Hepatocyte (in vitro differentiated cells): ENCODE measurements around the gene P4HB. TPM values are rescaled to one million over a fixed set of nuclear protein-coding genes. Genes with fewer than 3 reads are reported as not detected.

ENCODE experiments used
- DNase-seq: peaks from one replicate; pipeline ENCODE4 v3.0.0-alpha.2; 2016; ENCODE audit warnings: low spot score
- H2AFZ ChIP-seq: fragments of 200-600 bp; sonication (generic); 2 replicates; pipeline ENCODE4 v1.6.0; 2016; ENCODE audit warnings: antibody characterized with exemption, mild to moderate bottlenecking
- H3K27ac ChIP-seq: fragments of 200-600 bp; sonication (generic); 2 replicates; pipeline ENCODE4 v1.5.1; 2016; ENCODE audit warnings: mild to moderate bottlenecking
- H3K27me3 ChIP-seq: fragments of 200-600 bp; sonication (generic); 2 replicates; pipeline ENCODE4 v1.6.1; 2016
- H3K36me3 ChIP-seq: fragments of 200-600 bp; sonication (generic); replicated peaks from 2 replicates; pipeline ENCODE4 v1.5.1; 2016; ENCODE audit warnings: low read depth; ENCODE audit not compliant: insufficient read depth
- H3K4me1 ChIP-seq: fragments of 200-600 bp; sonication (generic); 2 replicates; pipeline ENCODE4 v1.5.1; 2016; ENCODE audit warnings: mild to moderate bottlenecking, moderate library complexity; ENCODE audit not compliant: insufficient read depth
- H3K4me2 ChIP-seq: fragments of 200-600 bp; sonication (generic); 2 replicates; pipeline ENCODE4 v1.6.0; 2016
- H3K4me3 ChIP-seq: fragments of 200-600 bp; sonication (generic); 2 replicates; pipeline ENCODE4 v1.5.1; 2016; ENCODE audit warnings: mild to moderate bottlenecking
- H3K79me2 ChIP-seq: fragments of 200-600 bp; sonication (generic); 2 replicates; pipeline ENCODE4 v1.6.0; 2017; ENCODE audit warnings: mild to moderate bottlenecking
- H3K9me2 ChIP-seq: fragments of 200-600 bp; sonication (generic); replicated peaks from 2 replicates; pipeline ENCODE4 v1.6.0; 2017; ENCODE audit warnings: mild to moderate bottlenecking; ENCODE audit not compliant: insufficient read depth
- H3K9me3 ChIP-seq: fragments of 200-600 bp; sonication (generic); 2 replicates; pipeline ENCODE4 v1.5.1; 2016; ENCODE audit warnings: low read depth, mild to moderate bottlenecking
- H4K20me1 ChIP-seq: fragments of 200-600 bp; sonication (generic); 2 replicates; pipeline ENCODE4 v1.6.0; 2016; ENCODE audit warnings: mild to moderate bottlenecking; ENCODE audit not compliant: insufficient read depth, poor library complexity, severe bottlenecking
- CTCF ChIP-seq: fragments of 200-600 bp; sonication (generic); IDR thresholded peaks from 2 replicates; pipeline ENCODE4 v1.5.1; 2016; ENCODE audit warnings: antibody characterized with exemption, mild to moderate bottlenecking; ENCODE audit not compliant: poor library complexity
- EZH2 ChIP-seq: fragments of 200-600 bp; sonication (generic); IDR thresholded peaks from 2 replicates; pipeline ENCODE4 v1.6.1; 2016; ENCODE audit warnings: antibody characterized with exemption, mild to moderate bottlenecking, borderline replicate concordance
- EZH2phosphoT487 ChIP-seq: fragments of 200-600 bp; sonication (generic); IDR thresholded peaks from one replicate; pipeline ENCODE4 v1.6.1; 2018; ENCODE audit warnings: antibody characterized with exemption, mild to moderate bottlenecking, low read depth, moderate library complexity; ENCODE audit not compliant: unreplicated experiment, severe bottlenecking
- WGBS: methylation state at CpG from one replicate; pipeline ENCODE4 v1.1.6; 2016; ENCODE audit warnings: low lambda C conversion rate; ENCODE audit errors: missing lambda C conversion rate; 5-methylcytosine and 5-hydroxymethylcytosine counted together
- polyA plus RNA-seq: library from polyadenylated mRNA; unstranded; fragments of >200 nt; fragmentation: Nextera tagmentation; extraction: Ambion mirVana; gene quantifications from 2 replicates; pipeline ENCODE4 v1.2.1, GENCODE V29; 2016
- total RNA-seq: library from RNA; depleted of rRNA; stranded (reverse); fragments of >200 nt; gene quantifications from 2 replicates; pipeline ENCODE4 v1.2.3, GENCODE V29; 2014

The P4HB gene
- total and polyA plus RNA-seq, 2 experiments from 2014 or later: 1,240 to 1,316 TPM

- H3K4me2 ChIP-seq: peak overlapping the region; percentile 96
- no peaks in the 10 kb centered on the region for H3K9me2 ChIP-seq
- 4% methylated on average over 38 of the region's 65 CpGs for WGBS
- H3K4me1 ChIP-seq: peaks cover 50% of the 10 kb centered on the region
- H3K9me3 ChIP-seq: no peaks in the 10 kb centered on the region
- no peak overlapping the region for H2AFZ ChIP-seq
- peak overlapping the region; percentile 97 for H3K4me3 ChIP-seq
- peaks cover 44% of the 10 kb centered on the region for H3K79me2 ChIP-seq
- peak; percentile 63 for DNase-seq
- no peaks in the 10 kb centered on the region for H3K36me3 ChIP-seq
- no peaks in the 10 kb centered on the region for H3K27me3 ChIP-seq
- peaks cover 28% of the 10 kb centered on the region for H4K20me1 ChIP-seq
- no peak for TF ChIP-seq CTCF
- no peak for TF ChIP-seq EZH2phosphoT487
- TF ChIP-seq EZH2: no peak
- H3K27ac ChIP-seq: peak overlapping the region; percentile 99
These were observed 10.0 kb upstream of the P4HB start for GRCh38 chr17:81870131-81870980.

- H3K9me3 ChIP-seq: no peaks in the 10 kb centered on the region
- DNase-seq: peak; percentile 64
- no peak for TF ChIP-seq EZH2phosphoT487
- TF ChIP-seq CTCF: peak; percentile 69
- peak overlapping the region; percentile 96 for H3K4me2 ChIP-seq
- no peak overlapping the region for H3K4me3 ChIP-seq
- WGBS: 48% methylated on average over 49 of the region's 52 CpGs
- H3K4me1 ChIP-seq: peaks cover 50% of the 10 kb centered on the region
- H3K79me2 ChIP-seq: peaks cover 53% of the 10 kb centered on the region
- peaks cover 28% of the 10 kb centered on the region for H4K20me1 ChIP-seq
- H3K27me3 ChIP-seq: no peaks in the 10 kb centered on the region
- peak overlapping the region; percentile 99 for H3K27ac ChIP-seq
- no peak overlapping the region for H2AFZ ChIP-seq
- H3K9me2 ChIP-seq: no peaks in the 10 kb centered on the region
- H3K36me3 ChIP-seq: no peaks in the 10 kb centered on the region
These were observed 9.1 kb upstream of the P4HB start for GRCh38 chr17:81869221-81870130.

GRCh38 chr17:81868674-81869220, 8.4 kb upstream of the P4HB start:
- peaks cover 28% of the 10 kb centered on the region for H4K20me1 ChIP-seq
- H3K27ac ChIP-seq: peak overlapping the region; percentile 99
- TF ChIP-seq EZH2: no peak
- TF ChIP-seq CTCF: no peak
- TF ChIP-seq EZH2phosphoT487: no peak
- H3K79me2 ChIP-seq: peaks cover 60% of the 10 kb centered on the region
- H3K4me2 ChIP-seq: peak overlapping the region; percentile 96
- no peaks in the 10 kb centered on the region for H3K27me3 ChIP-seq
- H3K9me3 ChIP-seq: no peaks in the 10 kb centered on the region
- H3K4me3 ChIP-seq: no peak overlapping the region
- H2AFZ ChIP-seq: no peak overlapping the region
- H3K4me1 ChIP-seq: peaks cover 50% of the 10 kb centered on the region
- no peaks in the 10 kb centered on the region for H3K9me2 ChIP-seq
- no peaks in the 10 kb centered on the region for H3K36me3 ChIP-seq
- DNase-seq: peak; percentile 83
- WGBS: 76% methylated on average over 17 of the region's 30 CpGs
